Peyer's patch (tissue), 4 donors: ENCODE data around the gene FCGR2B.
A peak's percentile ranks its signal among the peaks of the same experiment; 100 is the strongest.

ENCODE experiments used
- CTCF ChIP-seq, 6 experiments: fragments of 450-650 bp in 4 of 6; fragments of 200-600 bp in 2 of 6; sonication (generic) in 1 of 6; IDR thresholded peaks; one replicate each; pipeline ENCODE4 v1.5.1; 2017 to 2019; ENCODE audit warnings: antibody characterized with exemption in 6 of 6, mild to moderate bottlenecking in 3 of 6, moderate library complexity in 1 of 6
- POLR2A ChIP-seq, 2 donors: fragments of 450-650 bp; IDR thresholded peaks; one replicate each; pipeline ENCODE4 v1.5.1; 2017; ENCODE audit warnings: antibody characterized with exemption in 2 of 2, mild to moderate bottlenecking in 2 of 2, moderate library complexity in 2 of 2

- TF ChIP-seq CTCF (IDR thresholded peaks at IDR 0.05): no peak
- peak; percentile 15 to 19 for TF ChIP-seq POLR2A (IDR thresholded peaks at IDR 0.05)
These were observed 63.7 kb downstream of the FCGR2B start for GRCh38 chr1:161726473-161727255.
